ENCODE data around the gene TRIP12. TPM values are rescaled to one million over a fixed set of nuclear protein-coding genes. Genes with fewer than 3 reads are reported as not detected.
"Not testable (repeated sequence)": the region's sequence is repeated elsewhere in the genome, so short reads cannot be mapped to it uniquely, and the experiment has no call there.

TRIP12 gene
- total and polyA plus RNA-seq, 10 donors: 15.3 to 263 (median 189) TPM

DNA sequence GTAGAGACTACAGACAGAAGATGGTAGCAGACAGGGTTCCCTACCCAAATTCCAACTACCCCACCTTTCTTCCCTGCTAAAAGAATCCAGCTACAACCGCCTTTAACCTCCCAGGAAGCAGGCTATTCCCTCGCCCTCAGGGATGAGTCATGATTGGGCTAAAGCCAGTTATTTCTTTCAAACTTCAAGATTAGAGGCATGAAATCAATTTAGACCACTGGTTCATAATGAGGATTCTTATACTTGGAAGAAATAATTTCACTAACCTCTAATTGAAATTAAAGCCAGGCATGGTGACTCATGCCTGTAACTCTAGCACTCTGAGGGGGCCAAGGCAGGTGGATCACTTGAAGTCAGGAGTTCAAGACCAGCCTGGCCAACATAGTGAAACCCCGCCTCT lies 20.0 kb downstream of the TRIP12 start:
- 68 to 85% (median 71%) methylated on average over 3 of the region's 3 CpGs for WGBS, 5 donors
- intact Hi-C loops (cut with DNase I; ENCODE audit: low total_unique reads): loop anchor here (10.0 kb wide), 1 partner anchor 57 kb away; no protein-coding TSS in a partner anchor

GRCh38 chr2:229900514-229900913 lies 21.3 kb downstream of the TRIP12 start:
- intact Hi-C loops (cut with DNase I; ENCODE audit: low total_unique reads): loop anchor here (10.0 kb wide), 1 partner anchor 56 kb away; no protein-coding TSS in a partner anchor
- not testable (repeated sequence) for H3K4me3 ChIP-seq; H3K27me3 ChIP-seq (replicated peaks in 1 of 7); H3K27ac ChIP-seq; H3K9me3 ChIP-seq; DNase-seq
- WGBS, 5 donors: 74 to 95% (median 83%) methylated on average over 9 of the region's 9 CpGs
- Histone ChIP-seq H3K4me1 (peaks cover 4 to 91% (median 47%) of the 10 kb centered on the region in 6 donors), H3K36me3 (peaks cover 0 to 68% (median 14%) of the 10 kb centered on the region in 6 donors)

More for the DNA sequence above, 20.0 kb downstream of the TRIP12 start:
- no peak for TF ChIP-seq POLR2AphosphoS5 (IDR thresholded peaks at IDR 0.05)
- TF ChIP-seq CTCF (IDR thresholded peaks at IDR 0.05 in 8 of 11, conservative IDR thresholded peaks at IDR 0.05 in 3 of 11): no peak
- Histone ChIP-seq H3K36me3 (peaks cover 0 to 81% (median 17%) of the 10 kb centered on the region in 6 donors), H3K4me1 (peaks cover 0 to 85% (median 39%) of the 10 kb centered on the region in 6 donors), H3K9me3 (no peaks in the 10 kb centered on the region), H3K4me3 (no peak overlapping the region), H3K27me3 (replicated peaks in 1 of 7) (no peaks in the 10 kb centered on the region), H3K27ac (no peak overlapping the region)
- DNase-seq: no peak

- intact Hi-C loops (cut with DNase I; ENCODE audit: low total_unique reads): loop anchor here (10.0 kb wide), 1 partner anchor 55 kb away; no protein-coding TSS in a partner anchor
- peaks cover 0 to 63% (median 14%) of the 10 kb centered on the region in 6 donors for H3K36me3 ChIP-seq
- WGBS, 5 donors: 74 to 88% (median 80%) methylated on average over 3 of the region's 3 CpGs
These were observed 21.8 kb downstream of the TRIP12 start for GRCh38 chr2:229900012-229900411.

DNA sequence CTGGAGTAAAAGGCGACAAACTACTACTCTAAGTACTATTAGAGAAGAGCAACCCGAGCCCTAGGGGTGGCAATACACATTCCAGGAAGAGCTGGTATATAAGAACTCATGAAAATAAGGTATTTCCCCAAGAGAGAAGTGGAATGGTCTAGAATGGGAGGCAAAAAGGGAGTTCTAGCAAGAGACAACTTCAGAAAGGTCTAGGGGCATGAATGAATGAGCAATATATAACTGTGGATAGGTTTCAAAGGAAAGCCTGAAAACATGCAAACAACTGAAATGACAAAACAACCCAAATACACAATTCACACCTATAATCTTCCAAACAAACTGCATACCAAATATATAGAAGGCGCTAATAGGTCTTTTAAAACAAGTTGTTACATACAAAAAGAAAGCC lies 22.2 kb downstream of the TRIP12 start:
- H3K4me3 ChIP-seq: no peak overlapping the region
- H3K36me3 ChIP-seq: peaks cover 0 to 59% (median 12%) of the 10 kb centered on the region in 6 donors
- intact Hi-C loops (cut with DNase I; ENCODE audit: low total_unique reads): loop anchor here (10.0 kb wide), 1 partner anchor 55 kb away; no protein-coding TSS in a partner anchor
- H3K27ac ChIP-seq: no peak overlapping the region
- H3K9me3 ChIP-seq: no peaks in the 10 kb centered on the region
- 86 to 95% (median 93%) methylated on average over 3 of the region's 3 CpGs for WGBS, 5 donors
- no peaks in the 10 kb centered on the region for H3K27me3 ChIP-seq (replicated peaks in 1 of 7)
- H3K4me1 ChIP-seq: peaks cover 4 to 90% (median 43%) of the 10 kb centered on the region in 6 donors
- no peak for TF ChIP-seq CTCF (IDR thresholded peaks at IDR 0.05 in 8 of 11, conservative IDR thresholded peaks at IDR 0.05 in 3 of 11)
- no peak for TF ChIP-seq POLR2AphosphoS5 (IDR thresholded peaks at IDR 0.05)
- TF ChIP-seq POLR2A (IDR thresholded peaks at IDR 0.05): no peak
- DNase-seq: no peak

More at GRCh38 chr2:229900012-229900411, 21.8 kb downstream of the TRIP12 start:
- TF ChIP-seq CTCF (IDR thresholded peaks at IDR 0.05 in 8 of 11, conservative IDR thresholded peaks at IDR 0.05 in 3 of 11) (no peak), POLR2A (IDR thresholded peaks at IDR 0.05) (no peak), POLR2AphosphoS5 (IDR thresholded peaks at IDR 0.05) (no peak)
- Histone ChIP-seq H3K27ac (no peak overlapping the region), H3K9me3 (no peaks in the 10 kb centered on the region), H3K4me1 (peaks cover 4 to 90% (median 45%) of the 10 kb centered on the region in 6 donors), H3K27me3 (replicated peaks in 1 of 7) (no peaks in the 10 kb centered on the region), H3K4me3 (no peak overlapping the region)
- no peak for DNase-seq
